HEK293T (cell line): ENCODE results near the gene PARP1.

Experiments
- ELF4 ChIP-seq: fragments of 450-650 bp; IDR thresholded peaks from 2 replicates; pipeline ENCODE4 v1.6.1; 2017; ENCODE audit warnings: antibody characterized with exemption
- FOXM1 ChIP-seq: fragments of 450-650 bp; IDR thresholded peaks from 2 replicates; pipeline ENCODE4 v1.6.1; 2017; ENCODE audit warnings: mild to moderate bottlenecking, borderline replicate concordance
- HDGF ChIP-seq: fragments of 450-650 bp; IDR thresholded peaks from 2 replicates; pipeline ENCODE4 v1.6.1; 2017; ENCODE audit warnings: antibody characterized with exemption, borderline replicate concordance
- NFRKB ChIP-seq: fragments of 450-650 bp; IDR thresholded peaks from 2 replicates; pipeline ENCODE4 v1.6.1; 2016; ENCODE audit warnings: mild to moderate bottlenecking, moderate library complexity
- SP1 ChIP-seq: fragments of 450-650 bp; IDR thresholded peaks from 2 replicates; pipeline ENCODE4 v1.6.1; 2017
- SUZ12 ChIP-seq: fragments of 450-650 bp; IDR thresholded peaks from 2 replicates; pipeline ENCODE4 v1.6.1; 2016; ENCODE audit warnings: mild to moderate bottlenecking

- TF ChIP-seq HDGF (no peak), SUZ12 (no peak), SP1 (no peak), FOXM1 (no peak), NFRKB (no peak), ELF4 (no peak)
These were observed 19.2 kb upstream of the PARP1 start for GRCh38 chr1:226427131-226427530.
